Daoy (cell line): ENCODE results near the gene ZMYM5. TPM values are rescaled to one million over a fixed set of nuclear protein-coding genes. Genes with fewer than 3 reads are reported as not detected.
A peak's percentile ranks its signal among the peaks of the same experiment; 100 is the strongest.
"Not testable (repeated sequence)": the region's sequence is repeated elsewhere in the genome, so short reads cannot be mapped to it uniquely, and the experiment has no call there.

Experiments
- DNase-seq: peaks from one replicate; pipeline ENCODE4 v3.0.0-alpha.2; 2015; ENCODE audit warnings: low read depth
- total RNA-seq: library from RNA; depleted of rRNA; stranded (reverse); fragments of >200 nt; shearing (Covaris generic); gene quantifications from 2 replicates; pipeline ENCODE4 v1.2.3, GENCODE V29; 2014; rRNA removed

ZMYM5 gene
- total RNA-seq, 1 experiment from 2014 or later: 9.4 TPM

DNA sequence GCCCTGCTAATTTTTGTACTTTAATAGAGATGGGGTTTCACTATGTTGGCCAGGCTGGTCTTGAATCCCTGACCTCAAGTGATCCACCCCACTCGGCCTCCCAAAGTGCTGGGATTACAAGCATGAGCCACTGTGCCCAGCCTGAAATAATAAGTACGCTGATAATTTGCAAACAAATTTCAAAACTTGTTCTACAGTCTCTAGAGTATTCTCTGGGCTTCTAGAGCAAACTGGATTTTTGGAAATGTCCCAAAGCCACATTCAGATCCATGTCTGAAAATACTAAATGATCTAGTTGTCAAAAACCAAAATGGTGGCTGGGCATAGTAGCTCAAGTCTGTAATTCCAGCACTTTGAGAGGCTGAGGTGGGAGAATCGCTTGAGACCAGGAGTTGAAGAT is 40.8 kb downstream of the ZMYM5 start:
- no peak for DNase-seq

DNA sequence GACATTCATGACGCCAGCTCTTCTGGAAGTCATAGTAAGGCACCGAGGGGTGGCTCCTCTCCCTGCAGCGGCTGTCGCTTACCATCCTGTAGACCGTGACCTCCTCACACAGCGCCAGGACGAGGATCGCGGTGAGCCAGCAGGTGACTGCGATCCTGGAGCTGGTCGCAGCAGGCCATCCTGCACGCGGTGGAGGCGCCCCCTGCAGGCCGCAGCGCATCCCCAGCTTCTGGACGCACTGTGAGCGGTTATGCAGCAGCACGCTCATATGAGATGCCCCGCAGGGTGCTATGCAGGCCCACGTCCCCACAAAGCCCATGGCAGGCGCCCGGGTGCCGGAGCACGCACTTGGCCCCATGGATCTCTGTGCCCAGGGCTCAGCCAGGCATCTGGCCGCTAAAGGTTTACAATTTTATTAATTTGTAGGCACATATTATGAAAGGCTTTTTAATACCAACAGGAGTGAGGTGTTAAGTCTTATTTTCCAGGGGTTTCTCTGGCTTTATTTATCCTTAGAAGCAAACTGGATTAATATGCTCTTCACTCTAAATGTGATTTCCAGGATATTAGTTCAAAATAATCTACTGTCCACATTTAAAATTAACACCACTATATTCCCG is 45.1 kb downstream of the ZMYM5 start:
- DNase-seq: peak; percentile 15

DNA sequence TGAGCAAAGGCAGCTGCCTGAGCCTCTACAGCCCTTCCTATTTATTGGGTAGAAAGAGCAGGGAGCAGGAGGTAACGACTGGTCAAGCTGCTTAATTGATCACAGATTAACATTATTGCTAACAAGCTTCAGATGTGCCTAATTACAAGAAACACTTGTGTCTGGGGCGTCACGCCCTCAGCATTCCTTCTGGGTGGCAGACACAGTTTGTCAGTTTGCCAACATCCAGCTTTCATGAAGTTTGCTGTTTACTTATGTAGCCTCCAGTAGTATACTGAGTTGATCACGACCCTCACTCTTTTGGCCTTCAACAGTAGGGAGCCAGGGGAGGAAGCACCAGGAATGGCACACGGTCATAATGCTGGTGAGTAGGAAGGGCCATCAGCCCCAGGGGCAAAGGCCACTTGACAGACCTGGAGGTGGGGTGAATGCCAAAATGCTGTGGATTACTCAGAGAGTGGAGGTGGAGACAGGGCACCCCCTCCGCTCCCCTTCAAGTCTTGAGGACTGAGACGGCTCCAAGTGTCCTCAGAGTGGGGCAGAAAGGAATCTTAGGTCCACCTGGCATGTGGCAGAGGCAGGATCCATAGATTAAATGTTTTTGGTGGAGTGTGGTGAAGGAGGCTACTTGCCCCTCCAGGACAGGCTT is 45.8 kb downstream of the ZMYM5 start:
- no peak for DNase-seq

DNA sequence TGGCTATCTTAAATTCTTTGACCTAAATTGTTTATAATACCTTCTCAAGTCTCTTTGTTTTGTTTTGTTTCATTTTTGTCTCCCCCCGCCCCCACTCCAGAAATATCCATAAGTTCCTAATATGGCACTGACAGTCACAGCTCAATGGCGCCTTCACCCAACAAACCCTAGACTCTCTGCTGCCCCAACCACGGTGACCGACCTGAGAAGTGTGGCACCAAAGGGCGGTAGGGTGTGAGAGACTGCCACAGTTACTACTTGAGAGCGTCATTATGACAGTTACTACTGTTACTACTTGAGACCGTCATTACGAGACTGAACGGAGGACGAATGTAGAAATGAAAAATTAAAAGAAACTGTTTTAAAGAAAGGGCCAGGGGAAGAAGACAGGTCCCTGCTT is 46.3 kb downstream of the ZMYM5 start:
- no peak for DNase-seq

DNA sequence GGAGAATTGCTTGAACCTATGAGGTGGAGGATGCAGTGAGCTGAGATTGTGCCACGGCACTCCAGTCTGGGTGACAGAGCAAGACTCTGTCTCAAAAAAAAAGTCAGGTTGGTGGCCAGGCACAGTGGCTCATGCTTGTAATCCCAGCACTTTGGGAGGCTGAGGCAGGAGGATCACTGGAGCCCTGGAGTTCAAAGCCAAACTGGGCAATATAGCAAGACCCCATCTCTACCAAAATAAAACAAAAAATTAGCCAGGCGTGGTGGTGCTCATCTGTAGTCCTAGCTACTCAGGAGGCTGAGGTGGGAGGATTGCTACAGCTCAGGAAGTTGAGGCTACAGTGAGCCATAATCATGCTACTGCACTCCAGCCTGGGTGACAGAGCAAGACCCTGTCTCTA is 47.6 kb downstream of the ZMYM5 start:
- not testable (repeated sequence) for DNase-seq

DNA sequence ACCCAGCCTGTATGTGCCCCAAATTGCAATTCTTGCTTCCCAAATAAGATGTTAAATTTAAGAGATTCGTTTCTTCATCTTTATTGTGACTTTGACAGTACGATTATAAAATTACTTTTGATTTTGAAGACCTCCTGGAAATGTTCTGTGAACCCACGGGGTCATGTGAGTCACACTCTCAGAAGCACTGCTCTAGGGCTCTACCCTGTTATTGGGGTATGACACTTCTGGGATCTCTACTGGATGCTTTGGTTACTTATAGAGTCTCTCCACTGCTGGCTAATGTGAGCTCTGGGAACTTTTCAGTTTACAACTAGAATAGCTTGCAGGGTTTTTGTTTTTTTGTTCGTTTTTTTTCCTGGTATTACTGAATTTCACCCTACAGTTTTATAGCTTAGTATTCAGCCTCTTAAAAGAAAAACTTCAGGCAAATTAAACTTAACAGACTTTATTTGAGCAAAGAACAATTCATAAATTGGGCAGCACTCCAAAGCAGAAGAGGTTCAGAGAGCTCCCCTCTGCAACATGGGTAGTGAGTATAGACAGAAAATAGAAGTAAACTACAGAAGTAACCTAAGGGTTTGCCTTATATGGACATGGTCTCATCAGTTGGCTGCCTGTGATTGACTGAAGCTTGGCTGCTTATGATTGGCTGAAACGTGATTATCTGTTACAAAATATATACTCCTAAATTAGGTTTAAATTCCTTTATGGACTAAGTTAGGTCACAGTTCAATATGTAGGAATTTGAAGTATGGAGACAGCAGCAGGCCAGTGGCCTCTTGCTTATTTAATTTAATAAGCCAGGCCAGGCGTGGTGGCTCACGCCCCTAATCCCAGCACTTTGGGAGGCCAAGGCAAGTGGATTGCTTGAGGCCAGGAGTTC is 52.2 kb downstream of the ZMYM5 start:
- DNase-seq: no peak

DNA sequence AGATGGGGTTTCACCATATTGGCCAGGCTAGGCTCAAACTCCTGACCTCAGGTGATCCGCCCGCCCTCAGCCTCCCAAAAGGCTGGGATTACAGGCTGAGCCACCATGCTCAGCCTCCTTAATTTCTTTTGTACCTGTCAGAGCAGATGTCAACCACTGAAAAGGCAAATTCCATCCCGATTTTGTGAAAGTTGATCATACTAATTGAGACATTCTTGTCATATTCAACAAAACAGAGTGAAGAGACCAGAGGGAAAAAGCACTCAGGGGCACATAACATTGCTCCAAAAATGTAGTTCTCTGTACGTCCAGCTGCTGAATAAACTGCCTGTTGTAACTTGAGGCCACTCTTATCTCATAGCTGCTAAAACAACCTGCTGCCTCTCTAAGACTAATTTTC is 53.3 kb downstream of the ZMYM5 start:
- no peak for DNase-seq

DNA sequence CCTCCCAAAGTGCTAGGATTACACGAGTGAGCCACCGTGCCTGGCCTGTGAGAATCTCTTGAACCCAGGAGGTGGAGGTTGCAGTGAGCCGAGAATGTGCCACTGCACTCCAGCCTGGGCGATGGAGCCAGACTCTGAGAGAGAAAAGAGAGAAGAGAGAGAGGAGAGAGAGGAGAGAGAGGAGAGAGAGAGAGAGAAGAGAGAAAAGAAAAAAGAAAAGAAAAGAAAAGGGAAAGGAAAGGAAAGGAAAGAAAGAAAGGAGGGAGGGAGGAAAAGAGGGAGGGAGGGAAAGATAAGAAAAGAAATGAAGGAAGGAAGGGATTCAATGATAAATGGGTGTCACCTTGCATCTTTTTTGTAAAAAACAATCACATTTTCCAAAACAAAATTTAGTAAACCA is 57.7 kb downstream of the ZMYM5 start:
- DNase-seq: no peak

DNA sequence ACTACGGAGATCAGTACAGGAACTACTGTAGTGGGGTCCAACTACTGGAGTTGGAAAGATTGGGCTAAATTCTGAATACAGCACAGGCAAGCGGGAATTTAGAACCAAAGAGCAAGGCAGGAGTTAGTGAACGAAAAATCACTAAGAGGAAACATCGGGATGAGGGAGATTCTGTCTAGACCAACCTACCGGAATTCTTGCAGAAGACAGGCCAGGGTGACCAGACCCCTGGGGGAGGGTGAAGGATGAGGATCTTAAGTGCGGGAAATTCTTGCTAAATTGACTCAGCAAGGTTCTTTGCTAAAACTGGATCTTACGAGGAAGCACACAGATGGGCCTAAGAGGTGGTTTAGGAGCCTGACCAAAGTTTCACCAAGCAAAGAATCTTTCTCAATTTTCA is 67.5 kb downstream of the ZMYM5 start:
- no peak for DNase-seq

DNA sequence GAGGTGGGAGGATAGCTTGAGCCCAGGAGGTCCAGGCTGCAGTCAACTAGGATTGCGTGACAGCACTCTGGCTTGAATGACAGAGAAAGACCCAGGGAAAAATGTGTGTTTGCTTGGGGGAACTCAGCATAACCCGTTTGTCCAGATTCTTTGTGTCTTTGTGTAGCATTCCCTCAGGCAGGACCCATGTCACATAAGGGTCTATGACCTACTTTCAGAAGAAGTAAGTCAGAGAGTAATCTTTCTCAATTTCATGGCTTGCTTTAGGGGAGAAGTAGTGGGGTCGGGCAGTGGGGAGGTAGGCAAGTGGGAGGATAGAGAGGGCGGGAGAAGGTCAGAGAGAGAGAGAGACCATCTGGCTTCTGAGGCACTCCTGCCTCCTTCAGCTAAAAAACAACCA is 68.8 kb downstream of the ZMYM5 start:
- peak; percentile 2 for DNase-seq

DNA sequence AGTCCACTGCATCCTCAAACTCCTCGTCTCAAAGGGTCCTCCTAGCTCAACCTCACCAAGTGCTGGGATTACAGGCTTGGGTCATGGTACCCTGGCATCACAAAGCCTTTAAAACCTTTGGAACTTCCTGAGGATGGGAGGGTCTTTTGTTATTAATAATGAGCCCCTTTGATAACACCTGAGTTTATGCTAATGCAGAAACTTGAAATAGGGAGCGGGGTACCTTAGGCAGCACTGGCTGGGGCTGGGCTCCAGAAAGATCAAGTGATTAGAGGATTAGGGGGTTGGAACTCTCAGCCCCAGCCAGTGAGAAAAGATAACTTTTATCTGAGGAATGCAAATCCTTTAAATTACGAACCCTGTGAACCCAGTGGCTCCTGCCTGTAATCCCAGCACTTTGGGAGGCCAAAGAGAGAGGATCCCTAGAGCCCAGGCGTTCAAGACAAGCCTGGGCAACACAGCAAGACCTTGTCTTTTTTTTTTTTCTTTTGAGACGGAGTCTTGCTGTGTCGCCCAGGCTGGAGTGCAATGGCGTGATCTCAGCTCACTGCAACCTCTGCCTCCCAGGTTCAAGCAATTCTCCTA is 71.4 kb downstream of the ZMYM5 start:
- DNase-seq: no peak

DNA sequence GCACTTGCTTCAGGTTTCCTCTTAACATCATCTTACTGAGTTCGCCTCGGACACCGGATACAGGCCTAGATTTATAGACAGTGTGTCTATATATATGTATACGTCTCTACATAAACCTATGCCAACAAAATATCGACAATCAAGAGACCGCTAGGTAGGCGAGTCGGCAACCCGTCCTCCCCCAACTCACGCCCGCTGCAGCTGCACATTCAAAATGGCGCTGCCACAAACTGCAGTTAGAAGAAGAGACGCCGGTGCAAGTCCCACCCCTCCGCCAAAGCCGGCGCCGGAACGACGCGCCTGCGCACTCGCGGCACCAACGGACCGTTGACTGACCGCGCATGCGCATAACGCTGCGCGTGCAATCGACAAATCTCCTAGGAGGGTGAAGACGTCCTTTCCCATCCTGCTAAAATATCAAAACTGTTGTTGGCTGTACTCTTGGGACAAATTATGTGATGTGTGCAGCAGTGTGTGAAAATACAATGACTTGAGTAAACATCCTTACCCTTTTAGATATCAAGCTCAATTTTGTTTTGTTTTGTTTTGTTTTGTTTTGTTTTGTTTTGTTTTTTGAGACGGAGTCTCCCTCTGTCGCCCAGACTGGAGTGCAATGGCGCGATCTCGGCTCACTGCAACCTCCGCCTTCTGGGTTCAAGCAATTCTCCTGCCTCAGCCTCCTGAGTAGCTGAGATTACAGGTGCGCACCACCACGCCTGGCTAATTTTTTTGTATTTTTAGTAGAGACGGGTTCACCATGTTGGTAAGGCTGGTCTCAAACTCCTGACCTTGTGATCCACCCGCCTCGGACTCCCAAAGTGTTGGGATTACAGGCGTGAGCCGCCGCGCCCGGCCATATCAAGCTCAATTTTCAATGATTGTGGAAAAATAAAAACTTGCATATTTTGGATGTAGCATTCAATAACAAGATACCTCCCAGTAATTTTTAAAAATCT is 80.4 kb downstream of the ZMYM5 start, which contains the start of gene PSPC1:
Gene PSPC1, minus strand, starts transcription at position 219 of the 956 bp plus-strand sequence. Its CDS starts 188 bp downstream, at position 31.
- peak; percentile 94 for DNase-seq

DNA sequence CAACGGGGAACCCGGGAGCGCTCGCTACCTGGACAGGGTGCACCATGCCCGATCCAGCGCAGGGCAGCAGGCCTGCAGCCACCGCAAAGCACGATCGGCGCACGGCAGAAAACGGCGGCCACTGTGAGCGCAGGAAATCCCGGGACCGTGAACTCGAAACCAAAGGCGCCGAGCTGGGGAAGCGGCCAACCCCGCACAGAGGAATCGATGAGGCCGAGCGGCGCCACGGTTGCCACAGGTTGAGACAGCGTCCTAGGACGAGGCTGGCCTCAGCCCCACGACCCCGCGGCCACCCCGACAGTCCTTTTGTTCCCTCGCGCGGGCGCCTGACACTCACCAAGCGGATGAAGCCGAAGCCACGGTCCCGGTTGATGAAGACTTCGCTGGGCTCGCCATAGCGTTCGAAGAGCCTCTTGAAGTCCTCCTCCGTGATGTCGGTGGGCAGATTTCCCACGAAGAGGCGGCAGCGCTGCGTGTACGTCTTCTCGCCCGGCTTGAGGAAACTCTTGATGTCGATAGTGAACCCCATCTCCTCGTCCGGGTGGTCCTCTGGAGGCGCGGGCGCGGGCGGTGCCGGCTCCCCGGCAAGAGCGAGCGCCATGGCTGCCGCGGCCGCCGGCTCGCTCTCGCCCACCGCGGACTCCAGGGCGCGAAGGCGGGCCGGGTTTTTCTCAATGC is 81.3 kb downstream of the ZMYM5 start:
- DNase-seq: peak; percentile 35

DNA sequence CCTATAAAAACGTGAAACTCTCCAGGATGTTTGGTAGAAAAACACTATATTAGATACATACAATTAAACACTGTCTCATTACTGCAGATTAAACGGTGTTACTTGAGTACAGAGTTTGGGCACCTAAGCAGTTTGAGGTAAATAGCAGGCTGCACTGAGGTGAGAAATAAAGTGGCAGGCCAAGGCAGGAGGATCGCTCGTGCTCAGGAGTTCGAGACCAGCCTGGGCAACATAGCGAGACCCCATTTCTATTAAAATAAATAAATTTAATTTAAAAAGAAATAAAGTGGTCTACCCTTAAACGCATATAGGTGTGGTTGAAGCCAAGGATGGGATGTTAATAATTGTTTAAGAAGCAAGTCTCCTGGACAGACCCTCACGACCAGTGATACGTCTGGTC is 81.9 kb downstream of the ZMYM5 start:
- DNase-seq: no peak

DNA sequence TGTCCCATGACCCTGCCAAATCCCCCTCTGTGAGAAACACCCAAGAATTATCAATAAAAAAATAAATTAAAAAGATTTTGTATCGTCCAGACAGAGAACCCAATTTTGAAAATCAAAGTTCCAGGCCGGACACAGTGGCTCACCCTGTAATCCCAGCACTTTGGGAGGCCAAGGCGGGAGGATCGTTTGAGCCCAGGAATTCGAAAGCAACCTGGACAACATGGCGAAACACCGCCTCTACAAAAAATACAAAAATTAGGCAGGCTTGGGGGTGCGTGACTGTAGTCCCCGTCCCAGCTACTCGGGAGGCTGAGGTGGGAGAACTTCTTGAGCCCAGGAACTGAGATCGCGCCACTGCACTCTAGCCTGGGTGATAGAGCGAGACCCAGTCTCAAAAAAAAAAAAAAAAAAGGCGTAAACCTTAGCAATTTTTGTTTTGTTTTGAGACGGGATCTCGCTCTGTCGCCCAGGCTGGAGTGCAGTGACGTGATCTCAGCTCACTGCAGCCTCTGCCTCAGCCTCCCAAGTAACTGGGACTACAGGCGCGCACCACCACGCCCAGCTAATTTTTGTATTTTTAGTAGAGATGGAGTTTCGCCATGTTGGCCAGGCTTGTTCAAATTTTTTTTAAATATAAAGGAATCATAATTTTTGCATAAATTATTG is 82.6 kb downstream of the ZMYM5 start:
- DNase-seq: not testable (repeated sequence)

Other genes with a start within 250 kb of the ZMYM5 start
- gene MPHOSPH8, start 230.0 kb downstream of the ZMYM5 start, total RNA-seq: 11.6 and 12.2 TPM in 2 replicates
- gene PSPC1, start 80.7 kb downstream of the ZMYM5 start, total RNA-seq: 83.7 and 87.7 TPM in 2 replicates
- gene ZMYM2, start 95.1 kb upstream of the ZMYM5 start, total RNA-seq: 18.9 and 37.4 TPM in 2 replicates